Myocyte (in vitro differentiated cells): Measurements from ENCODE around the gene ANKRD40. TPM values are rescaled to one million over a fixed set of nuclear protein-coding genes. Genes with fewer than 3 reads are reported as not detected.

Source experiments
- DNase-seq: peaks from one replicate; pipeline ENCODE4 v3.0.0-alpha.2; 2012; ENCODE audit warnings: low read depth
- total RNA-seq: library from RNA; depleted of rRNA; stranded (reverse); fragments of >200 nt; gene quantifications from 2 replicates; pipeline ENCODE4 v1.2.3, GENCODE V29; 2014

Gene ANKRD40
- total RNA-seq, 1 donor from 2014 or later = 48.0 TPM

- DNase-seq = no peak
Observed at GRCh38 chr17:50651661-50652060, 56.1 kb downstream of the ANKRD40 start.

GRCh38 chr17:50649042-50649908 is 58.4 kb downstream of the ANKRD40 start:
- DNase-seq = no peak

- DNase-seq = no peak
Observed at GRCh38 chr17:50647187-50647586, 60.5 kb downstream of the ANKRD40 start.

- DNase-seq = no peak
Observed at GRCh38 chr17:50645748-50646682, 61.7 kb downstream of the ANKRD40 start.

Other genes starting within 250 kb of the ANKRD40 start
- gene CHAD, start 239.0 kb downstream of the ANKRD40 start, total RNA-seq = not detected in 2 replicates
- 34.2 and 39.3 TPM in 2 replicates for gene RSAD1, start 229.1 kb downstream of the ANKRD40 start, total RNA-seq
- gene MYCBPAP, start 199.5 kb downstream of the ANKRD40 start, total RNA-seq = 0.35 and 0.52 TPM in 2 replicates
- not detected in 2 replicates for gene EPN3, start 175.2 kb downstream of the ANKRD40 start, total RNA-seq
- 45.9 and 50.3 TPM in 2 replicates for gene SPATA20, start 160.7 kb downstream of the ANKRD40 start, total RNA-seq
- 0.03 and 0.10 TPM in 2 replicates for gene CACNA1G, start 147.2 kb downstream of the ANKRD40 start, total RNA-seq
- gene ABCC3, start 73.0 kb downstream of the ANKRD40 start, total RNA-seq = 1.6 and 2.0 TPM in 2 replicates
- gene LUC7L3, start 11.7 kb upstream of the ANKRD40 start, total RNA-seq = 65.1 and 70.5 TPM in 2 replicates
- not detected in 2 replicates for gene ANKRD40CL, start 59.6 kb upstream of the ANKRD40 start, total RNA-seq
- 0.26 and 0.43 TPM in 2 replicates for gene WFIKKN2, start 127.7 kb upstream of the ANKRD40 start, total RNA-seq
- 23.9 and 26.3 TPM in 2 replicates for gene TOB1, start 158.4 kb upstream of the ANKRD40 start, total RNA-seq